Neural progenitor cell (in vitro differentiated cells): ENCODE measurements around the gene SLC44A5. TPM values are rescaled to one million over a fixed set of nuclear protein-coding genes. Genes with fewer than 3 reads are reported as not detected.

Experiments used
- DNase-seq: peaks from one replicate; pipeline ENCODE4 v3.0.0-alpha.2; 2016; ENCODE audit warnings: low spot score
- H2AFZ ChIP-seq: fragments of 200-600 bp; sonication (generic); replicated peaks from 2 replicates; pipeline ENCODE4 v1.6.1; 2016; ENCODE audit warnings: antibody characterized with exemption
- H3F3A ChIP-seq: fragments of 200-600 bp; sonication (generic); 2 replicates; pipeline ENCODE4 v1.6.1; 2016; ENCODE audit warnings: antibody characterized with exemption, low read depth
- H3K27ac ChIP-seq: fragments of 200-600 bp; sonication (generic); 2 replicates; pipeline ENCODE4 v1.5.1; 2016; ENCODE audit warnings: mild to moderate bottlenecking
- H3K27me3 ChIP-seq: fragments of 200-600 bp; sonication (generic); 2 replicates; pipeline ENCODE4 v1.6.1; 2016; ENCODE audit warnings: mild to moderate bottlenecking, moderate library complexity
- H3K36me3 ChIP-seq: fragments of 200-600 bp; sonication (generic); 2 replicates; pipeline ENCODE4 v1.5.1; 2016
- H3K4me1 ChIP-seq: fragments of 200-600 bp; sonication (generic); 2 replicates; pipeline ENCODE4 v1.6.1; 2016; ENCODE audit warnings: mixed run types
- H3K4me2 ChIP-seq: fragments of 200-600 bp; sonication (generic); 2 replicates; pipeline ENCODE4 v1.6.1; 2016
- H3K4me3 ChIP-seq: fragments of 200-600 bp; sonication (generic); 2 replicates; pipeline ENCODE4 v1.5.1; 2016
- H3K79me2 ChIP-seq: fragments of 200-600 bp; sonication (generic); 2 replicates; pipeline ENCODE4 v1.6.1; 2016; ENCODE audit warnings: low read depth
- H3K9ac ChIP-seq: fragments of 200-600 bp; sonication (generic); 2 replicates; pipeline ENCODE4 v1.6.1; 2016
- H3K9me3 ChIP-seq: fragments of 200-600 bp; sonication (generic); 2 replicates; pipeline ENCODE4 v1.5.1; 2016; ENCODE audit warnings: low read depth
- H4K20me1 ChIP-seq: fragments of 200-600 bp; sonication (generic); 2 replicates; pipeline ENCODE4 v1.6.1; 2016; ENCODE audit warnings: low read depth
- H3K27ac Mint-ChIP-seq: 3 replicates; pipeline ENCODE4 v1.8.0; 2021; ENCODE audit warnings: mixed read lengths
- H3K27me3 Mint-ChIP-seq: 2 replicates; pipeline ENCODE4 v1.8.0; 2022; ENCODE audit warnings: low read depth, mild to moderate bottlenecking, inconsistent platforms, moderate library complexity, mixed read lengths; ENCODE audit not compliant: insufficient read depth
- H3K36me3 Mint-ChIP-seq: 3 replicates; pipeline ENCODE4 v1.8.0; 2021; ENCODE audit warnings: mixed read lengths
- H3K4me1 Mint-ChIP-seq: 3 replicates; pipeline ENCODE4 v1.8.0; 2021; ENCODE audit warnings: mixed read lengths
- H3K4me3 Mint-ChIP-seq: 3 replicates; pipeline ENCODE4 v1.8.0; 2021; ENCODE audit warnings: mild to moderate bottlenecking, moderate library complexity, mixed read lengths
- H3K9me3 Mint-ChIP-seq: 3 replicates; pipeline ENCODE4 v1.8.0; 2020; ENCODE audit warnings: mixed read lengths
- CTCF ChIP-seq: fragments of 200-600 bp; sonication (generic); IDR thresholded peaks from 2 replicates; pipeline ENCODE4 v1.5.1; 2017; ENCODE audit warnings: antibody characterized with exemption, mild to moderate bottlenecking
- EZH2 ChIP-seq: fragments of 200-600 bp; sonication (generic); IDR thresholded peaks from 2 replicates; pipeline ENCODE4 v1.6.1; 2017; ENCODE audit warnings: antibody characterized with exemption, mild to moderate bottlenecking, moderate library complexity
- EZH2phosphoT487 ChIP-seq: fragments of 200-600 bp; sonication (generic); IDR thresholded peaks from 2 replicates; pipeline ENCODE4 v1.6.1; 2017; ENCODE audit warnings: antibody characterized with exemption
- total RNA-seq: library from RNA; depleted of rRNA; stranded (reverse); fragments of >200 nt; gene quantifications from 2 replicates; pipeline ENCODE4 v1.2.3, GENCODE V29; 2015; ENCODE audit warnings: low replicate concordance

Gene SLC44A5
- total RNA-seq, 1 donor from 2014 or later: 25.3 TPM

- H3F3A ChIP-seq: no peaks in the 10 kb centered on the region
- TF ChIP-seq EZH2phosphoT487 (no peak), EZH2 (no peak), CTCF (no peak)
- no peaks in the 10 kb centered on the region for H3K36me3 ChIP-seq
- Mint-ChIP-seq H3K36me3 (no peaks in the 10 kb centered on the region), H3K9me3 (peaks cover 10% of the 10 kb centered on the region), H3K4me1 (no peaks in the 10 kb centered on the region), H3K27me3 (no peaks in the 10 kb centered on the region), H3K27ac (no peak overlapping the region), H3K4me3 (no peak overlapping the region)
- no peaks in the 10 kb centered on the region for H3K27me3 ChIP-seq
- no peak for DNase-seq
- no peak overlapping the region for H3K27ac ChIP-seq
- no peaks in the 10 kb centered on the region for H3K4me1 ChIP-seq
- no peak overlapping the region for H3K4me2 ChIP-seq
- no peaks in the 10 kb centered on the region for H3K79me2 ChIP-seq
- no peak overlapping the region for H2AFZ ChIP-seq
- H4K20me1 ChIP-seq: no peaks in the 10 kb centered on the region
- H3K9ac ChIP-seq: no peak overlapping the region
- no peak overlapping the region for H3K4me3 ChIP-seq
- no peaks in the 10 kb centered on the region for H3K9me3 ChIP-seq
Measured at GRCh38 chr1:75475696-75476095, 135.2 kb downstream of the SLC44A5 start.

- Histone ChIP-seq H3F3A (no peaks in the 10 kb centered on the region), H3K9me3 (no peaks in the 10 kb centered on the region), H3K4me1 (no peaks in the 10 kb centered on the region), H3K4me3 (no peak overlapping the region), H3K27ac (no peak overlapping the region), H4K20me1 (no peaks in the 10 kb centered on the region), H3K79me2 (no peaks in the 10 kb centered on the region), H3K4me2 (no peak overlapping the region), H3K27me3 (no peaks in the 10 kb centered on the region), H3K9ac (no peak overlapping the region), H3K36me3 (no peaks in the 10 kb centered on the region), H2AFZ (no peak overlapping the region)
- Mint-ChIP-seq H3K9me3 (peaks cover 10% of the 10 kb centered on the region), H3K4me1 (no peaks in the 10 kb centered on the region), H3K27me3 (peaks cover 3% of the 10 kb centered on the region), H3K27ac (no peak overlapping the region), H3K4me3 (no peak overlapping the region), H3K36me3 (no peaks in the 10 kb centered on the region)
- TF ChIP-seq EZH2phosphoT487 (no peak), EZH2 (no peak), CTCF (no peak)
- no peak for DNase-seq
Measured at GRCh38 chr1:75472971-75473603, 137.8 kb downstream of the SLC44A5 start.

- Histone ChIP-seq H4K20me1 (no peaks in the 10 kb centered on the region), H3K9ac (no peak overlapping the region), H2AFZ (no peak overlapping the region), H3K36me3 (no peaks in the 10 kb centered on the region), H3K27me3 (no peaks in the 10 kb centered on the region), H3K4me2 (no peak overlapping the region), H3K79me2 (no peaks in the 10 kb centered on the region), H3K4me3 (no peak overlapping the region), H3K9me3 (no peaks in the 10 kb centered on the region), H3F3A (no peaks in the 10 kb centered on the region), H3K4me1 (no peaks in the 10 kb centered on the region), H3K27ac (no peak overlapping the region)
- peaks cover 3% of the 10 kb centered on the region for H3K27me3 Mint-ChIP-seq
- H3K9me3 Mint-ChIP-seq: peaks cover 8% of the 10 kb centered on the region
- no peaks in the 10 kb centered on the region for H3K36me3 Mint-ChIP-seq
- no peaks in the 10 kb centered on the region for H3K4me1 Mint-ChIP-seq
- TF ChIP-seq EZH2 (no peak), CTCF (no peak), EZH2phosphoT487 (no peak)
- no peak for DNase-seq
- no peak overlapping the region for H3K27ac Mint-ChIP-seq
- no peak overlapping the region for H3K4me3 Mint-ChIP-seq
Measured at GRCh38 chr1:75472089-75472970, 138.6 kb downstream of the SLC44A5 start.
